ENCODE measurements around the gene ADA.

Gene ADA

DNA sequence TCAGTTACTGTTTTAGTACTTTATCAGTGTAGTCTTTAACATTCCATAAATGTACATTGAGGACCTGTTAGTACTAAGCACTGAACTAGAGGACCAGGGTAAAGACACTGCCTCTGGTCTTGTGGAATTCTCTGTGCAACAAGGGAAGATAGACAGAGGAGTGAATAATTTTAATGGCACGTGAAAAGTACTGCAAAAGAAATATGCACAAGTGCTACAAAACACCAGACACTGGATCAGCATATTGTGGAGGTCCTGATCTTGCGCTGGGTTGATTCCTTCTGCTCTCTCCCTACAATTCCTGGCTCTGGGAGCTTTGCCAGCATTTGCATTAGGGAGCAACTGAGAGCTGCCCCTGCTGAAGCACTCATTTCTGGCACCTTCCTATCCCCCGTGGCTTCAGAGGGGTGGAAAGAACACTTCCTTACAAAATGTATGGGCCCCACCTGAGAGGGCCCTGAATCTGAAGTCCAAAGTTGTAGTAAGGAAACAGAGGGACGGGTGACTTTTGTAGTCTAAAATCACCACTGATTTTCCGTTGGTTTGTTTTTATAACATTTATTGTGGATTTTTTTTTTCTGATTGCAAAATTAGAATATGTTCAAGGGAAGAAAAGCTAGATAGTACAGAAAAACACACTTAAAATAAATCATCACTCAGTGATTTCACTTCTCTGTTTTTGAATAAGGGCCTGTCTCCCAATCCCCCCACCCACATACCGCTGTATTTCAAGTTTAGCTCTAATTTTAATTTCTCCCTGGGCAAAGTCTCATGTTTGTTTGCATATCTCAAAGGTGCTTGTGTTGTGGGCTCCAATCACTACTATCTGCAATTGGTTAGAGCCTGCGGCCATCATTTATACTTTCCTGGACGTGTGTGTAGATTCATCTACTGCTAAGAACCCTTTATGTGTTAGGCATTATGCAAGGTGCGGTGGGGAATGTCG is 64.2 kb downstream of the ADA start:
- peaks cover 2 to 48% (median 37%) of the 10 kb centered on the region in 5 donors for H3K4me1 ChIP-seq (ENCODE audit: control insufficient read depth in 5 of 5, insufficient read depth in 5 of 5, low read length in 5 of 5)
- no peaks in the 10 kb centered on the region for H3K27me3 ChIP-seq (ENCODE audit: control insufficient read depth in 5 of 5, insufficient read depth in 4 of 5, low read length in 5 of 5)
- H3K36me3 ChIP-seq (ENCODE audit: control insufficient read depth in 5 of 5, insufficient read depth in 5 of 5, low read length in 5 of 5): peaks cover 0 to 23% (median 19%) of the 10 kb centered on the region in 5 donors
- H3K9ac ChIP-seq (ENCODE audit: low read length in 5 of 5): peak overlapping the region in 1 of 5 donors; percentile 7
- H3K4me3 ChIP-seq (ENCODE audit: low read depth in 1 of 5, low read length in 5 of 5): no peak overlapping the region
- no peaks in the 10 kb centered on the region for H3K9me3 ChIP-seq (ENCODE audit: control insufficient read depth in 5 of 5, low read length in 5 of 5)
- H3K27ac ChIP-seq (ENCODE audit: low read depth, low read length): no peak overlapping the region

DNA sequence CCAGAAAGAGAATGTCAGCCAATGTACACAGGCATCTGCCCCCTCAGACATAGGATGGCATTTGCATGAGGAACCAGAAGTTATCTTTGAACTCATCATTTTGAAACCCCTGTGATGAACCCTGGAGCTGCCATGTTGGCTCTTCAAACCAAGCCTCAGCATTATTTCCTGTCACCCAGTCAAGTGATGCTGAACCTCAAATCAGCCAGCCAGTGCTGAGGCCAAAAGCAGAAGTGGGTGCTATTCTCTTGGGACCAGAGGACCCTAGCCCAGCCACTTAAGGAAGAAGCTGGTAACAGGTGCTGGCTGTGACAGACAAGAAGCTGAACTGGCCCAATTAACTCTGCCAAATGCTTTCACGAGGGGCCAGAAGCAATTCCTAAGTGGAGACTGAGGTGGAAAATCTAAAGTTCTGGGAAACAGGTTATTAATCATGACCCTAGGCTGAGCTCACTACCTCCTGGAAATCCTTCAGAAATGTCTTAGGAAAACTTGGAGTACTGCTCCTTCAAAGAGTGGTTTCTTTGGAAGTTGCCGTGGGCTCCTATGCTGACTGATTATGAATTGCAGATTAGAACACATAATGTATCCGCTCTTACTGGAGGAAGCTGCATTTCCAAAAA is 65.1 kb downstream of the ADA start:
- Histone ChIP-seq H3K27ac (ENCODE audit: low read depth, low read length) (no peak overlapping the region), H3K9me3 (ENCODE audit: control insufficient read depth in 5 of 5, low read length in 5 of 5) (no peaks in the 10 kb centered on the region), H3K4me3 (ENCODE audit: low read depth in 1 of 5, low read length in 5 of 5) (no peak overlapping the region), H3K9ac (ENCODE audit: low read length in 5 of 5) (no peak overlapping the region), H3K27me3 (ENCODE audit: control insufficient read depth in 5 of 5, insufficient read depth in 4 of 5, low read length in 5 of 5) (no peaks in the 10 kb centered on the region), H3K4me1 (ENCODE audit: control insufficient read depth in 5 of 5, insufficient read depth in 5 of 5, low read length in 5 of 5) (peaks cover 10 to 57% (median 46%) of the 10 kb centered on the region in 5 donors), H3K36me3 (ENCODE audit: control insufficient read depth in 5 of 5, insufficient read depth in 5 of 5, low read length in 5 of 5) (peaks cover 0 to 16% (median 12%) of the 10 kb centered on the region in 5 donors)

GRCh38 chr20:44585057-44585963 is 66.2 kb downstream of the ADA start:
- peak overlapping the region in 3 of 5 donors; percentile 18 to 67 (median 35) for H3K4me3 ChIP-seq (ENCODE audit: low read depth in 1 of 5, low read length in 5 of 5)
- H3K27ac ChIP-seq (ENCODE audit: low read depth, low read length): peak overlapping the region; percentile 7
- H3K9me3 ChIP-seq (ENCODE audit: control insufficient read depth in 5 of 5, low read length in 5 of 5): no peaks in the 10 kb centered on the region
- peaks cover 15 to 68% (median 57%) of the 10 kb centered on the region in 5 donors for H3K4me1 ChIP-seq (ENCODE audit: control insufficient read depth in 5 of 5, insufficient read depth in 5 of 5, low read length in 5 of 5)
- no peaks in the 10 kb centered on the region for H3K27me3 ChIP-seq (ENCODE audit: control insufficient read depth in 5 of 5, insufficient read depth in 4 of 5, low read length in 5 of 5)
- H3K36me3 ChIP-seq (ENCODE audit: control insufficient read depth in 5 of 5, insufficient read depth in 5 of 5, low read length in 5 of 5): peaks cover 0 to 6% (median 4%) of the 10 kb centered on the region in 5 donors
- peak overlapping the region in 1 of 5 donors; percentile 10 for H3K9ac ChIP-seq (ENCODE audit: low read length in 5 of 5)

GRCh38 chr20:44584162-44584561 is 67.3 kb downstream of the ADA start:
- Histone ChIP-seq H3K9ac (ENCODE audit: low read length in 5 of 5) (peak overlapping the region in 1 of 5 donors; percentile 72), H3K9me3 (ENCODE audit: control insufficient read depth in 5 of 5, low read length in 5 of 5) (no peaks in the 10 kb centered on the region), H3K4me3 (ENCODE audit: low read depth in 1 of 5, low read length in 5 of 5) (peak overlapping the region in 4 of 5 donors; percentile 45 to 74 (median 62)), H3K27me3 (ENCODE audit: control insufficient read depth in 5 of 5, insufficient read depth in 4 of 5, low read length in 5 of 5) (no peaks in the 10 kb centered on the region), H3K27ac (ENCODE audit: low read depth, low read length) (peak overlapping the region; percentile 94), H3K4me1 (ENCODE audit: control insufficient read depth in 5 of 5, insufficient read depth in 5 of 5, low read length in 5 of 5) (peaks cover 17 to 80% (median 67%) of the 10 kb centered on the region in 5 donors), H3K36me3 (ENCODE audit: control insufficient read depth in 5 of 5, insufficient read depth in 5 of 5, low read length in 5 of 5) (no peaks in the 10 kb centered on the region)

DNA sequence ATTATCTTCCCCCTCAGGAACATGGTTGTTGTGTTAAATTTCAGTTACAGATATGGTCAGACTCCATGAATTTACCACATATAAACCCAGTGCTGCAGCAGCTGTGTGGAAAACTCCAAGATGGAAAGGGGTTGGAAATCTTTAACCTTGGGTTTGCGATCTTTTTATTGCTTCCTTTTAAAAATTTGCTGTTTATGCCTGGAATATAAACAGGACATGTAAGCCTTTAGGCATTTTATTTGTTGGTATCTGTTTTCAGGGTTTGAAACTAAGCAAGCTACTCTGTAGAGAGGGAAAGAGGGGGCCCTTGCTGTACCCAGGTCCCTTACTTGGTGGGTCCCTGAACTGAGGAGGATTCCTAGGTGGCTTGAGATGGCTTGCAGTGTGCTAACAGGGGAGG is 68.3 kb downstream of the ADA start:
- Histone ChIP-seq H3K4me3 (ENCODE audit: low read depth in 1 of 5, low read length in 5 of 5) (peak overlapping the region; percentile 45 to 74 (median 58)), H3K9ac (ENCODE audit: low read length in 5 of 5) (peak overlapping the region; percentile 57 to 78 (median 76)), H3K27ac (ENCODE audit: low read depth, low read length) (peak overlapping the region; percentile 94), H3K27me3 (ENCODE audit: control insufficient read depth in 5 of 5, insufficient read depth in 4 of 5, low read length in 5 of 5) (no peaks in the 10 kb centered on the region), H3K4me1 (ENCODE audit: control insufficient read depth in 5 of 5, insufficient read depth in 5 of 5, low read length in 5 of 5) (peaks cover 17 to 80% (median 68%) of the 10 kb centered on the region in 5 donors), H3K9me3 (ENCODE audit: control insufficient read depth in 5 of 5, low read length in 5 of 5) (no peaks in the 10 kb centered on the region), H3K36me3 (ENCODE audit: control insufficient read depth in 5 of 5, insufficient read depth in 5 of 5, low read length in 5 of 5) (no peaks in the 10 kb centered on the region)

- H3K27me3 ChIP-seq (ENCODE audit: control insufficient read depth in 5 of 5, insufficient read depth in 4 of 5, low read length in 5 of 5): no peaks in the 10 kb centered on the region
- H3K36me3 ChIP-seq (ENCODE audit: control insufficient read depth in 5 of 5, insufficient read depth in 5 of 5, low read length in 5 of 5): no peaks in the 10 kb centered on the region
- no peaks in the 10 kb centered on the region for H3K9me3 ChIP-seq (ENCODE audit: control insufficient read depth in 5 of 5, low read length in 5 of 5)
- H3K4me1 ChIP-seq (ENCODE audit: control insufficient read depth in 5 of 5, insufficient read depth in 5 of 5, low read length in 5 of 5): peaks cover 17 to 80% (median 68%) of the 10 kb centered on the region in 5 donors
- H3K27ac ChIP-seq (ENCODE audit: low read depth, low read length): peak within 1 kb of the TSS; percentile 94
- H3K4me3 ChIP-seq (ENCODE audit: low read depth in 1 of 5, low read length in 5 of 5): peak within 1 kb of the TSS; percentile 51 to 74 (median 67)
- H3K9ac ChIP-seq (ENCODE audit: low read length in 5 of 5): peak within 1 kb of the TSS; percentile 57 to 78 (median 76)
These were observed 69.0 kb downstream of the ADA start, which contains the start of gene PKIG for GRCh38 chr20:44582311-44583025. PKIG (plus strand) TSS chr20:44582579; CDS start chr20:44614557, 31,978 bp downstream.

GRCh38 chr20:44581515-44581914 is 70.0 kb downstream of the ADA start:
- peak overlapping the region; percentile 94 for H3K27ac ChIP-seq (ENCODE audit: low read depth, low read length)
- peaks cover 18 to 76% (median 67%) of the 10 kb centered on the region in 5 donors for H3K4me1 ChIP-seq (ENCODE audit: control insufficient read depth in 5 of 5, insufficient read depth in 5 of 5, low read length in 5 of 5)
- no peaks in the 10 kb centered on the region for H3K36me3 ChIP-seq (ENCODE audit: control insufficient read depth in 5 of 5, insufficient read depth in 5 of 5, low read length in 5 of 5)
- peak overlapping the region; percentile 4 to 74 (median 58) for H3K4me3 ChIP-seq (ENCODE audit: low read depth in 1 of 5, low read length in 5 of 5)
- no peaks in the 10 kb centered on the region for H3K9me3 ChIP-seq (ENCODE audit: control insufficient read depth in 5 of 5, low read length in 5 of 5)
- H3K9ac ChIP-seq (ENCODE audit: low read length in 5 of 5): peak overlapping the region in 4 of 5 donors; percentile 4 to 78 (median 54)
- no peaks in the 10 kb centered on the region for H3K27me3 ChIP-seq (ENCODE audit: control insufficient read depth in 5 of 5, insufficient read depth in 4 of 5, low read length in 5 of 5)

GRCh38 chr20:44580581-44581268 is 70.8 kb downstream of the ADA start:
- peak overlapping the region in 1 of 5 donors; percentile 4 for H3K9ac ChIP-seq (ENCODE audit: low read length in 5 of 5)
- H3K4me1 ChIP-seq (ENCODE audit: control insufficient read depth in 5 of 5, insufficient read depth in 5 of 5, low read length in 5 of 5): peaks cover 19 to 77% (median 73%) of the 10 kb centered on the region in 5 donors
- no peaks in the 10 kb centered on the region for H3K9me3 ChIP-seq (ENCODE audit: control insufficient read depth in 5 of 5, low read length in 5 of 5)
- no peaks in the 10 kb centered on the region for H3K36me3 ChIP-seq (ENCODE audit: control insufficient read depth in 5 of 5, insufficient read depth in 5 of 5, low read length in 5 of 5)
- no peak overlapping the region for H3K4me3 ChIP-seq (ENCODE audit: low read depth in 1 of 5, low read length in 5 of 5)
- H3K27me3 ChIP-seq (ENCODE audit: control insufficient read depth in 5 of 5, insufficient read depth in 4 of 5, low read length in 5 of 5): no peaks in the 10 kb centered on the region
- peak overlapping the region; percentile 94 for H3K27ac ChIP-seq (ENCODE audit: low read depth, low read length)
